ENCODE measurements around the gene LSM12. TPM values are rescaled to one million over a fixed set of nuclear protein-coding genes. Genes with fewer than 3 reads are reported as not detected.

LSM12 gene
- total and polyA plus RNA-seq, 2 donors (not counting 3 experiments of a cell fraction or from before 2014, with no cell fraction given): 36.5 to 68.9 TPM

DNA sequence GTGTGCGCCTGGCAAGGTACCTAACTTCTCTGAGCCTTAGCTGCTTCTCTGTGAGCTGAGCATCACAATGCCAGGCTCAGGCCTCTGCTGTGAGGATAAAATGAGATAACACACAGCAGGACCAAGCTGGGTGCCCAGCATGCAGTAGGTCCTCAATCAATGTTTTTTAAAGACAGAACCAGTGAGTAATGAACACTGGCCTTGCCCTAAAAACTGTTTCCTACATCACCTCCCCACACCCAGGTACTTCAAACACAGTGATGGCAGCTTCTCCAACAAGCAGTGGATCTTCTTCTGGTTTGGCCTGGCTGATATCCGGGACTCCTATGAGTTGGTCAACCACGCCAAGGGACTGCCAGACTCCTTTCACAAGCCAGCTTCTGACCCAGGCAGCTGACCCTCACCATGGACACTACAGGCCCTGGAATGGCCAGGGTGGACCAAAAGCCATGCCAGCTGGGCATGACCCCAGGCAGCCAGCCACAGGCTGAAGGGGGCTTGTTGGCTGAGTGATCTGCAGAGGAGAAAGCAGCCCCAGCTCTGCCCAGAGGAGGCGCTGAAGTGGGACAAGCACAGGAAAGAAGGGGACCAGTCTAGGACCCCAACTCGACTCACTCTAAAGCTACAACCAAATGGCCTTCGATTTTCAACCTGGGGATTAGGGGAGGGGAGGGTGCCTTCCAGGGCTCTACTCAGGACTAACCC lies 58.1 kb downstream of the LSM12 start:
- intact Hi-C loops (cut with micrococcal nuclease): loop anchor here (10.0 kb wide), 1 partner anchor 106 kb away; no protein-coding TSS in a partner anchor
- DNase-seq (ENCODE audit: low read depth, low spot score): no peak

GRCh38 chr17:44007346-44008204 lies 58.9 kb downstream of the LSM12 start:
- no peak overlapping the region for H3K27ac ChIP-seq (ENCODE audit: insufficient read depth, low read depth, low read length)
- H2AFZ ChIP-seq (ENCODE audit: low read depth, low read length): peak overlapping the region; percentile 14
- no peak overlapping the region for H3K9ac ChIP-seq (replicated peaks; ENCODE audit: extremely low read depth, insufficient read depth, low read length)
- TF ChIP-seq POLR2A (IDR thresholded peaks at IDR 0.05; ENCODE audit: low read depth, low read length) (peak; percentile 52), POLR2AphosphoS5 (IDR thresholded peaks at IDR 0.05; ENCODE audit: insufficient read depth, low read depth, low read length) (peak; percentile 25), FOS (IDR thresholded peaks at IDR 0.05; ENCODE audit: borderline replicate concordance, insufficient read depth, low read length) (no peak)
- dilution Hi-C loops (cut with MboI; ENCODE audit: extremely low pct_ligation_motif_present, low sequenced_read_pairs) (no loop called here), intact Hi-C loops (cut with micrococcal nuclease) (loop anchor here (1.0 to 10.0 kb wide), 3 partner anchors 63 to 161 kb away; partner anchors contain the start of gene G6PC3)
- no peaks in the 10 kb centered on the region for H4K20me1 ChIP-seq (replicated peaks; ENCODE audit: control insufficient read depth, extremely low read depth, insufficient read depth, low read length)
- FAIRE-seq (no peak), DNase-seq (ENCODE audit: low read depth, low spot score) (no peak)
- ChIA-PET CTCF (interaction anchor here (1.1 to 6.0 kb wide), 11 partner anchors 21 to 203 kb away, joined by 3 to 27 read pairs (median 3); partner anchors contain the start of gene HDAC5), POLR2A (no interaction called here)
- BruUV-seq (replicated peaks): no TSS peak
- no peaks in the 10 kb centered on the region for H3K9me3 ChIP-seq (replicated peaks; ENCODE audit: control insufficient read depth, insufficient read depth, low read length)
- peaks cover 9% of the 10 kb centered on the region for H3K79me2 ChIP-seq (ENCODE audit: control insufficient read depth, insufficient read depth, low read length)
- peaks cover 28% of the 10 kb centered on the region for H3K4me1 ChIP-seq (ENCODE audit: control insufficient read depth, extremely low read depth, insufficient read depth, low read length)
- H3K4me2 ChIP-seq (ENCODE audit: insufficient read depth, low read length): peak overlapping the region; percentile 76
- H3K9me1 ChIP-seq (replicated peaks; ENCODE audit: control insufficient read depth, extremely low read depth, insufficient read depth, low read length): no peaks in the 10 kb centered on the region
- no peaks in the 10 kb centered on the region for H3K27me3 ChIP-seq (ENCODE audit: control insufficient read depth in 2 of 2, insufficient read depth in 2 of 2, low read length in 2 of 2)
- H3K36me3 ChIP-seq (ENCODE audit: control insufficient read depth in 2 of 2, extremely low read depth in 1 of 2, insufficient read depth in 2 of 2, low read length in 2 of 2): no peaks in the 10 kb centered on the region
- H3K4me3 ChIP-seq (replicated peaks in 1 of 3; ENCODE audit: insufficient read depth in 1 of 3, low read depth in 1 of 3, low read length in 3 of 3): peak overlapping the region in 2 of 3 experiments; percentile 43 to 56

More for the DNA sequence above, 58.1 kb downstream of the LSM12 start:
- H3K4me3 ChIP-seq (replicated peaks in 1 of 3; ENCODE audit: insufficient read depth in 1 of 3, low read depth in 1 of 3, low read length in 3 of 3): no peak overlapping the region
- peaks cover 9% of the 10 kb centered on the region for H3K79me2 ChIP-seq (ENCODE audit: control insufficient read depth, insufficient read depth, low read length)
- H4K20me1 ChIP-seq (replicated peaks; ENCODE audit: control insufficient read depth, extremely low read depth, insufficient read depth, low read length): no peaks in the 10 kb centered on the region
- no peaks in the 10 kb centered on the region for H3K9me1 ChIP-seq (replicated peaks; ENCODE audit: control insufficient read depth, extremely low read depth, insufficient read depth, low read length)
- no peak overlapping the region for H3K9ac ChIP-seq (replicated peaks; ENCODE audit: extremely low read depth, insufficient read depth, low read length)
- BruUV-seq (replicated peaks): TSS peak; percentile 9
- FAIRE-seq: no peak
- H3K4me2 ChIP-seq (ENCODE audit: insufficient read depth, low read length): no peak overlapping the region
- H3K36me3 ChIP-seq (ENCODE audit: control insufficient read depth in 2 of 2, extremely low read depth in 1 of 2, insufficient read depth in 2 of 2, low read length in 2 of 2): no peaks in the 10 kb centered on the region
- dilution Hi-C loops (cut with MboI; ENCODE audit: extremely low pct_ligation_motif_present, low sequenced_read_pairs): no loop called here
- CTCF ChIA-PET: interaction anchor here (1.1 to 6.0 kb wide), 8 partner anchors 29 to 202 kb away, joined by 3 to 27 read pairs (median 5); partner anchors contain the start of gene HDAC5
- H2AFZ ChIP-seq (ENCODE audit: low read depth, low read length): no peak overlapping the region
- no peaks in the 10 kb centered on the region for H3K27me3 ChIP-seq (ENCODE audit: control insufficient read depth in 2 of 2, insufficient read depth in 2 of 2, low read length in 2 of 2)
- no peaks in the 10 kb centered on the region for H3K9me3 ChIP-seq (replicated peaks; ENCODE audit: control insufficient read depth, insufficient read depth, low read length)
- H3K27ac ChIP-seq (ENCODE audit: insufficient read depth, low read depth, low read length): no peak overlapping the region
- TF ChIP-seq POLR2AphosphoS5 (IDR thresholded peaks at IDR 0.05; ENCODE audit: insufficient read depth, low read depth, low read length) (no peak), GATA2 (IDR thresholded peaks at IDR 0.05; ENCODE audit: insufficient read depth, insufficient read length, low read depth, low read length) (no peak), POLR2A (IDR thresholded peaks at IDR 0.05; ENCODE audit: low read depth, low read length) (no peak), EZH2 (IDR thresholded peaks at IDR 0.05; ENCODE audit: borderline replicate concordance, low read depth, low read length, severe bottlenecking) (no peak)
- POLR2A ChIA-PET: no interaction called here
- peaks cover 21% of the 10 kb centered on the region for H3K4me1 ChIP-seq (ENCODE audit: control insufficient read depth, extremely low read depth, insufficient read depth, low read length)
